Coronary artery (tissue), 2 donors: Measurements from ENCODE around the gene HNRNPA3.
"Not testable (repeated sequence)": the region's sequence is repeated elsewhere in the genome, so short reads cannot be mapped to it uniquely, and the experiment has no call there.

Experiments
- DNase-seq: peaks from one replicate; pipeline ENCODE4 v3.0.0-alpha.2; 2017; ENCODE audit warnings: low spot score
- H3K27ac ChIP-seq, 2 donors: fragments of 200-600 bp; sonication (generic); one replicate each; pipeline ENCODE4 v1.5.1; 2016 to 2019
- H3K4me3 ChIP-seq: fragments of 200-600 bp; sonication (generic); 2 replicates; pipeline ENCODE4 v1.5.1; 2016; ENCODE audit warnings: mild to moderate bottlenecking, moderate library complexity
- CTCF ChIP-seq: fragments of 200-600 bp; sonication (generic); IDR thresholded peaks from one replicate; pipeline ENCODE4 v1.5.1; 2019; ENCODE audit warnings: antibody characterized with exemption

HNRNPA3 gene

DNA sequence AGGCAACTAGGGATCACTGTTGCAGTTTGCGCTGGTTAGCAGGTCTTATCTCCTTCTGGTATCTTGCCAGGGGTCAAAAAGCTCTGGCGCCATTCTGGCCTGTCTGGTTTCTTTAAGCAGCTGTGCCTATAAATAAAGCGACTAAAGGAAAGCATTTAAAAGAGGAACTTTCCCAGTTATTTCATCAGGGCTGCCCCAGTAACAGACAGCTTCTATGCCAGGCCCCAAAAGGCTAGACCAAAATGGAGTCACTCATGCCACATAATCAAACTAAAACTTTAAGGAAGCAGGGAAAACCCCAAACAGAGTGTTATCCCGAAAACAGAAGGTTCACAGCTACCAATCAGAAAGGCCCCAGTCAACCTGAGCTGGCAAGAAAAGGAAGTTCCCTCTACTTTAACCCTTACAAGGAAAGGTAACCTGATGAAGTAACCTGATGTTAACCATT is 41.2 kb upstream of the HNRNPA3 start:
- DNase-seq = no peak
- TF ChIP-seq CTCF = no peak
- H3K4me3 ChIP-seq = no peak overlapping the region
- H3K27ac ChIP-seq = peak overlapping the region in 1 of 2 donors; percentile 71

DNA sequence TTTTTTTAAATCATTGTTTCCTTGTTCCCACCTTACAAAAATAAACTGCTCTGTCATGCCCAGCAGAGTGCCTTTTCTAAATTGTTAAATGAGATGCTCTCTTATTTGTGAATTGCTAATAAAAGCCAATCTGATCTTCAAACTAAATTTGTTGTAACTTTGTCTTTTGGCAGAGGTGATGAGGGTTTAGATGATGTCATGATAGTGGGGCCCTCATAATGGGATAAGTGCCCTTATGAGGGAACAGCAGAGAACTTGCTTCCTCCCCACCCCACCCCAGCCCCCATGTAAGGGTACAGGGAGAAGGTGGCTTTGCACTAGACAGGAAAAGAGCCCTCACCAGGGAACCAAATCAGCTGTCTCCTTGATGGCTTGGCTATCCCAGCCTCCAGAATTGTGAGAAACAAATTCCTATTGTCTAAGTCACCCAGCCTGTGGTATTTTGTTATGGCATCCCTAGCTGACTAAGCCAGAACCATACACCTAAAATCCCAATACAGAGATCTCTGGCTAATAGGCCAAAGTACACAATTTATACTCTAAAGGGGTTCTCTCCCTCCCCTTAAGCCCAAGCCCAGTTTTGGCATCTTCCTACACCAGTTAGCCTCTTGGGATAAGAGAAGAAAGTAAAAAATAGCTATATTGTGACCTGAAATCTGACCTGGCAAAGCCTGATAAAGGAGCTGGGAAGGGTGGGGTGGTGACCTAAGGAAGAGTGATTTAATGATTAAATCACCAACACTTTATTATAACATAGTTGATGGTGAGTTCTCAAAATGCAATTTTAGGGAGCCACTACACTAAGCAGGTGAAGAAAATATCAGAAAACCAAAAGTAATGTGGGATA is 40.3 kb upstream of the HNRNPA3 start:
- DNase-seq = no peak
- no peak overlapping the region for H3K4me3 ChIP-seq
- H3K27ac ChIP-seq = peak overlapping the region in 1 of 2 donors; percentile 62
- no peak for TF ChIP-seq CTCF

DNA sequence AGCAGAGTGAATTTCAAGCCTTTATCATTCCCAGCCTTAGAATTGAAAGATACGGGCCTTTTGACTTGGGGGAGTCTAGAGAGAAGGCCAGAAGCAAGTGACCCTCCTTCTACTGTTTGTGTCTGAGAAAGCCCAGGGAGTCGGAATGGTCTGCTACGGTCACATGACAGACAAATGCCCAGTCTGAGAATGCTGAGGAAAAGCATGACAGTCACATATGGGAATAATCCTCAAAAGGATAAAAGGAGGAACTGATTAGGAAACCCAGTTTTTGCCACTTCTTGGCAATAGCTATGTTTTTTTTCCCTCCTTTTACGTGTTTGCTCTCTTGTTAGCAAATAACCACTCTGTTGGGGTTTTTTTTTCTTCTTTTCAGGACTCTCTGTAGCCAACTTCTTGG is 38.1 kb upstream of the HNRNPA3 start:
- TF ChIP-seq CTCF = no peak
- no peak for DNase-seq
- Histone ChIP-seq H3K4me3 (no peak overlapping the region), H3K27ac (no peak overlapping the region)

- H3K27ac ChIP-seq = no peak overlapping the region
- H3K4me3 ChIP-seq = no peak overlapping the region
- TF ChIP-seq CTCF = no peak
- DNase-seq = no peak
Observed at GRCh38 chr2:177175917-177176668, 36.5 kb upstream of the HNRNPA3 start.

- no peak overlapping the region for H3K4me3 ChIP-seq
- no peak for TF ChIP-seq CTCF
- no peak overlapping the region for H3K27ac ChIP-seq
- DNase-seq = no peak
Observed at GRCh38 chr2:177178797-177179196, 33.8 kb upstream of the HNRNPA3 start.

- no peak overlapping the region for H3K4me3 ChIP-seq
- DNase-seq = no peak
- no peak for TF ChIP-seq CTCF
- H3K27ac ChIP-seq = no peak overlapping the region
Observed at GRCh38 chr2:177179227-177179626, 33.4 kb upstream of the HNRNPA3 start.

- H3K27ac ChIP-seq, H3K4me3 ChIP-seq, DNase-seq: not testable (repeated sequence)
Observed at GRCh38 chr2:177179671-177180070, 32.9 kb upstream of the HNRNPA3 start.
